Activated naive CD8-positive, alpha-beta T cell treated with anti-CD3 and anti-CD28 coated beads for 36 hours (primary cell): Measurements from ENCODE around the gene CC2D1A. TPM values are rescaled to one million over a fixed set of nuclear protein-coding genes. Genes with fewer than 3 reads are reported as not detected.

ENCODE experiments used
- DNase-seq: peaks from one replicate; pipeline ENCODE4 v3.0.0; 2021
- H3K27ac Mint-ChIP-seq: one replicate; pipeline ENCODE4 v1.8.0; 2022; ENCODE audit warnings: mild to moderate bottlenecking, moderate library complexity, mixed read lengths
- H3K27me3 Mint-ChIP-seq: one replicate; pipeline ENCODE4 v1.8.0; 2022; ENCODE audit warnings: mild to moderate bottlenecking, mixed read lengths
- H3K36me3 Mint-ChIP-seq: one replicate; pipeline ENCODE4 v1.8.0; 2021; ENCODE audit warnings: mild to moderate bottlenecking, mixed read lengths
- H3K4me1 Mint-ChIP-seq: one replicate; pipeline ENCODE4 v1.8.0; 2021; ENCODE audit warnings: mixed read lengths
- H3K4me3 Mint-ChIP-seq: one replicate; pipeline ENCODE4 v1.8.0; 2022; ENCODE audit warnings: mild to moderate bottlenecking, moderate library complexity, mixed read lengths
- H3K9me3 Mint-ChIP-seq: one replicate; pipeline ENCODE4 v1.8.0; 2022; ENCODE audit warnings: mixed read lengths
- total RNA-seq, 2 experiments: library from RNA; stranded (reverse); gene quantifications; one replicate each; pipeline ENCODE4 v1.2.3, GENCODE V29; 2021

The CC2D1A gene
- 10 to 100 TPM; 24.4 to 25.0 TPM for total RNA-seq

- peak within 1 kb of the TSS; percentile 91 for H3K27ac Mint-ChIP-seq
- H3K4me1 Mint-ChIP-seq, result peaks cover 15% of the 10 kb centered on the region
- H3K27me3 Mint-ChIP-seq, result no peaks in the 10 kb centered on the region
- peaks cover 8% of the 10 kb centered on the region for H3K36me3 Mint-ChIP-seq
- DNase-seq, result peak; percentile 98
- peak within 1 kb of the TSS; percentile 83 for H3K4me3 Mint-ChIP-seq
- peaks cover 3% of the 10 kb centered on the region for H3K9me3 Mint-ChIP-seq
Measured at GRCh38 chr19:13905634-13906520, at the start of gene CC2D1A, which contains the start of gene BRME1. TSS of gene CC2D1A (plus strand) at chr19:13906201. CDS start at chr19:13906442, 241 bp downstream. TSS of gene BRME1 (minus strand) at chr19:13906117. CDS start at chr19:13904892, 1,225 bp downstream.

GRCh38 chr19:13856497-13856896 is 49.5 kb upstream of the CC2D1A start:
- Mint-ChIP-seq H3K36me3 (no peaks in the 10 kb centered on the region), H3K4me3 (no peak overlapping the region), H3K9me3 (no peaks in the 10 kb centered on the region), H3K27me3 (no peaks in the 10 kb centered on the region), H3K27ac (no peak overlapping the region), H3K4me1 (peaks cover 18% of the 10 kb centered on the region)
- DNase-seq, result no peak

DNA sequence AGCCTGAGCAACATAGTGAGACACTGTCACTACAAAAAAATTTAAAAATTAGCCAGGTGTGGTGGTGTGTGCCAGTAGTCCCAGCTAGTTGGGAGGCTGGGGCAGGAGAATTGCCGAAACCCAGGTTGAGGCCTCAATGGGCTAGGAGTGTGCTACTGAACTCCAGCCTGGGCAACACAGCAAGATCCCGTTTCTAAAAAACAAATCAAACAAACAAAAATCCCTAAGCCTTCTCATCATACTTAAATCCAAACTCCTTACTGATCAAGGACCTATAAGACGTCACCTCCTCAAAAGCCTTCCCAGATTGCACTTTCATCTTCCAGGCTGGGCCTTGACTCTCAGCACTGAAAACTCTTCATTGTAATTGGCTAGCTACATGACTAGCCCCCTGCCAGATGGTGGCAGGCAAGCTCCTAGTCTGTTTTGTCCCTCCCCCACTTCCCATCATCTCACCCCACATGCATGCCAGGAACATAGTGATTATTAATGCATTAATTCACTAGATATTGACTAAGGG is 46.6 kb upstream of the CC2D1A start:
- no peak overlapping the region for H3K4me3 Mint-ChIP-seq

DNA sequence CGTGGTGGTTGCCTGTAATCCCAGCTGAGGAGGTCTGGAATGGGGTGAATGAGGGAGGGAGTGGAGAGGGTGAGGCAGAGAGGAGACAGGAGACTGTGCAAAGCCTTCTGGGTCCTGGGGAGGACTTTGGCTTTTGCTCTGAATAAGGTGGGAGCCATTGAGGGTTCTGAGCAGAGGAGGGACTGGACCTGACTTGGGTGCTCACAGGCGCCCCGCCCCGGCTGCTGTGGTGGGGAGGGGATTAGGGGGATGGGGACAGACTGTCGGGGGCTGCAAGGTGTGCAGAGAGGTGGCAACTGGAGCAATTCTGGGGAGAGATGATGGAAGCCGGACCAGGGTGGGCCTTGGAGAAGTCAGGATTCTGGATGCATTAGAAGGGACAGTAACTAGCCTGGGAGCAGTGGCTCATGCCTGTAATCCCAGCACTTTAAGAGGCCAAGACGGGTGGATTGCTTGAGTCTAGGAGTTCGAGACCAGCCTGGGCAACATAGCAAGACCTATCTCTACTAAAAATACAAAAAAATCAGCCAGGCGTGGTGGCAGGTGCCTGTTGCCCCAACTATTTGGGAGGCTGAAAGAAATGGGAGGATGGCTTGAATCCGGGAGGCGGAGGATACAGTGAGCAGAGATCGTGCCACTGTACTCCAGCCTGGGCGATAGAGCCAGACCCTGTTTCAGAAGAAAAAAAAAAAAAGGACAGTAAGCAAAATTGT is 45.2 kb upstream of the CC2D1A start:
- Mint-ChIP-seq H3K27me3 (peaks cover 14% of the 10 kb centered on the region), H3K36me3 (no peaks in the 10 kb centered on the region), H3K4me1 (peaks cover 37% of the 10 kb centered on the region), H3K9me3 (no peaks in the 10 kb centered on the region), H3K27ac (peak overlapping the region; percentile 97), H3K4me3 (peak overlapping the region; percentile 95)
- DNase-seq, result no peak

More for the DNA sequence above, 46.6 kb upstream of the CC2D1A start:
- H3K4me1 Mint-ChIP-seq, result peaks cover 35% of the 10 kb centered on the region
- H3K27me3 Mint-ChIP-seq, result peaks cover 10% of the 10 kb centered on the region
- H3K27ac Mint-ChIP-seq, result no peak overlapping the region
- H3K36me3 Mint-ChIP-seq, result no peaks in the 10 kb centered on the region
- H3K9me3 Mint-ChIP-seq, result no peaks in the 10 kb centered on the region
- DNase-seq, result no peak

DNA sequence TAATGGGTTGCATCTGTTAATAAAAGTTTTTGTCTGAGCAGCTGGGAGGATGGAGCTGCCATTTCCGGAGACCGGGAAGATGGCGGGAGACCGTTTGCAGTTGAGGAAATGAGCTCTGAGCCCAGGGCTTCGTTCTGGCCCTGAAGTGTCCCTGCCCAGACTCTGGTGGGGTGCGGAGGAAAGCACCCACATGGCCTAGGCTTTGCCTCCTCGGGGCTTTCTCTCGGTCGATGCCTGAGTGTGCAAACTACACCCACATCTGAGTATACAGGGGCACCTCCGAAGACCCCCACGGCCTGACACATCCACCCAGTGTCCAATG is 44.6 kb upstream of the CC2D1A start:
- Mint-ChIP-seq H3K4me3 (peak overlapping the region; percentile 95), H3K27ac (peak overlapping the region; percentile 97), H3K4me1 (peaks cover 40% of the 10 kb centered on the region), H3K36me3 (no peaks in the 10 kb centered on the region), H3K27me3 (peaks cover 18% of the 10 kb centered on the region), H3K9me3 (no peaks in the 10 kb centered on the region)
- DNase-seq, result no peak

DNA sequence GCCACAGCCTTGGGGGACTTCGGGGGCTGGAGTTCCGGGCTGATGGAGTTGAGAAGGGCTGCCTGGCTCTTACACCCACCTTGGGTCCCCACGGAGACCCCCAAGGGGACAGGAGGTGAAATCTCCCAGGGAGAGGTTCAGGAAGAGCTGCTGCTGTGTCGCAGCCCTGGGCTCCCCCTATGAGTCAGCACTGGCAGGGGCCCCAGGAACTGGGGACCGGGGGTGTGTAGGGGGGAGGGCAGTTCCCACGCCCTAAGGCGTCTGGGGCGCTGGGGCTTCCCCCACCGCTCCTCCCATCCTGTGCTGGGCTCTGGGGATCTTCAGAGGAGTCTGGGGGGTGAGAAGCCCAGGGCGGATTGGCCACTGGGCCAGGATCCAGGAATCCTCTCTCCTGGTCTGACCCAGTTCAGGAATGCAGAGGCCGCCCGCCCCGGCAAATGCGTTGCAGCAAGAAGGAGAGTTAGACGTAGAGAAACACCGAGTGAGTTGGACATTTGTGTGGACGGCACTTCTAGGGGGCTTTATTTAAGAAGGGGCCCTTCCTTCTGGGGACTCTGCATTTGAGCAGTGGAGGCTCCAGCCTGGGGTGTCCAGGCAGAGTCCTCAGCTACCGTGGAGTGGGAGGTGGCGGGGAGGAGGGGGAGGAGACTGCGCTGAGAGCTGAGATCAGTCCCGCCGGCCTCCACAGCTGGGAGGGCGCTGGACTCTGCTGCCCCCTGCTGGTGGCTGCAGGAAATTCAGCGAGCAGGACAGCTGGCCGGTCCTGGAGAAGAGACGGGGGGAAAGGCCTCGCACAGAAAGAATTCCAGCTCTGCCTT is 44.1 kb upstream of the CC2D1A start:
- peaks cover 24% of the 10 kb centered on the region for H3K27me3 Mint-ChIP-seq
- H3K4me1 Mint-ChIP-seq, result peaks cover 40% of the 10 kb centered on the region
- peak; percentile 87 for DNase-seq
- H3K9me3 Mint-ChIP-seq, result no peaks in the 10 kb centered on the region
- H3K27ac Mint-ChIP-seq, result peak overlapping the region; percentile 97
- H3K36me3 Mint-ChIP-seq, result no peaks in the 10 kb centered on the region
- peak overlapping the region; percentile 95 for H3K4me3 Mint-ChIP-seq

DNA sequence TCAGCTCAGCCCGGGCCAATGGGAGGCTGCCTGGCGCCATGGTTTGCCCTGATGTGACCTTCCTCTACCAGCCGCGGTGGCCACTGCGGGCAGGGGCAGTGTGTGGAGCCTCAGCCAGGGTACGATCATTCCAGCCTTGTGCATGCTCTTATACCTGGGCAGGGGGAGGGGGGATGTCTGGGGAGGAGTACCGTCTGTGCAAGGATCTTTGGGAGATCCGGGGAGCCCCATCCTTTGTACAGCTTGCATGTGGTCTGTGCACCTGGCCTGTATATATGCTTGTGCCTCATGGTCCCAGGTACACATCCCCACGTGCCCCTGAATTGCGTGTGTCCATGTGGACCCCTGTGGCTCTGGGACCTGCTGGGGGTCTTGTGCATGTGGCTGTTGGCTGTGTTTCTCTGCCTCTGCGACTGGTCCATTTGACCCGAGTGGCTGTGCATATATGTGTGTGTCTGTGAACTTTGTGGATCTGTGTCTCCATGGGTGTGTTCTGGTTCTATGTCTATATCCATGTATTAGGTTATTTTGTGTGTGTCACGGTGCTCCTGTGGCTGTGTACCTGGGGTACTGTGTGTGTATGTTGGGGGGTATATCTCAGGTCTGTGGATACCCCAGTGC is 41.8 kb upstream of the CC2D1A start:
- peak overlapping the region; percentile 64 for H3K4me3 Mint-ChIP-seq
- H3K27me3 Mint-ChIP-seq, result peaks cover 29% of the 10 kb centered on the region
- H3K4me1 Mint-ChIP-seq, result peaks cover 44% of the 10 kb centered on the region
- H3K9me3 Mint-ChIP-seq, result no peaks in the 10 kb centered on the region
- no peak for DNase-seq
- H3K36me3 Mint-ChIP-seq, result no peaks in the 10 kb centered on the region
- no peak overlapping the region for H3K27ac Mint-ChIP-seq

DNA sequence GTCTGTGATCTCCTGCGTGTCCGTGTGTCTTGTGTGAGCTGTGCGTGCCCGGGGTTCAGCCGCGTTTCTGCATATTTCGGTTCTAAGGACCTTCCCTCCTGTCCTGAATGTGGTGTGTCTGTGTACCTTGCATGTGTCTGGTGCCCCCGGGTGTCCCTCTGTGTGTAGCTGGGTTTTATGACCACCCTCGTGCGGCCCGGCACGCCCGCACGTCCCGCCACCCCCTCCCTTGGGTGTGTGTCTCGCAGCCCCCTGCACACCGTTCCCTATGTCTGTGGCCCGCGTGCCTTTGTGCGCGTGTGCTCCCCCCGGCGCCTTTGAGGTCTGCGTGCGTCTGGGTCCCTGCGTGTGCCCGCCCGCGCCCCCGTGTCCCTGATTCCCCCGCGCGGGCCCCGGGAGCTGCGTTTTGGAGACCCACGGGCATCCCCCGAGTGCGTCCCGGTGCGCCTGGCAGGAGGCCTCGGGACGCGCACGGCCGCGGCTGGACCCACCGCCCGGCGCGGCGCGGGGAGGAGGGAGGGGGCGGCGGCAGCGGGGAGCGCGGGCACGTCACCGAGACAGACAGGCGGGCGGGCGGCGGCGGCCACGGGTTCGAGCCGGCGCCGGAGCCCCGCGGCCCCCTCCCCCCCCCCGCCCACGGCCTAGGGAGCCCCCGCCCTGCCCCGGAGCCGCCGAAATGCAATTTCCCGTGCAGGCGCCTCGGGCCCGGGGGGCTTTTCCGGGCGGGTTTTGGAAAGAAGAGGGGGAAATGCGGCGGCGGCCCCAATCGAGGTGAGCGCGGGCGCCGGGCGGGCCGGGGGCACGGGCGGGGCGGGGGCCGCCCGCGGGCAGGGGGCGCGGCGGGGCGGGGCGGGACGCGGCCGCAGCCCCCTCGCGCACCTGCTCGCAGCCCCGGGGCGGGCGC is 41.1 kb upstream of the CC2D1A start:
- H3K9me3 Mint-ChIP-seq, result no peaks in the 10 kb centered on the region
- H3K4me1 Mint-ChIP-seq, result peaks cover 41% of the 10 kb centered on the region
- peak overlapping the region; percentile 64 for H3K4me3 Mint-ChIP-seq
- no peak for DNase-seq
- H3K27ac Mint-ChIP-seq, result no peak overlapping the region
- peaks cover 29% of the 10 kb centered on the region for H3K27me3 Mint-ChIP-seq
- H3K36me3 Mint-ChIP-seq, result no peaks in the 10 kb centered on the region

GRCh38 chr19:13865571-13866462 is 40.2 kb upstream of the CC2D1A start:
- no peaks in the 10 kb centered on the region for H3K36me3 Mint-ChIP-seq
- H3K27me3 Mint-ChIP-seq, result peaks cover 30% of the 10 kb centered on the region
- DNase-seq, result no peak
- no peaks in the 10 kb centered on the region for H3K9me3 Mint-ChIP-seq
- no peak overlapping the region for H3K27ac Mint-ChIP-seq
- H3K4me1 Mint-ChIP-seq, result peaks cover 37% of the 10 kb centered on the region
- peak overlapping the region; percentile 57 for H3K4me3 Mint-ChIP-seq

DNA sequence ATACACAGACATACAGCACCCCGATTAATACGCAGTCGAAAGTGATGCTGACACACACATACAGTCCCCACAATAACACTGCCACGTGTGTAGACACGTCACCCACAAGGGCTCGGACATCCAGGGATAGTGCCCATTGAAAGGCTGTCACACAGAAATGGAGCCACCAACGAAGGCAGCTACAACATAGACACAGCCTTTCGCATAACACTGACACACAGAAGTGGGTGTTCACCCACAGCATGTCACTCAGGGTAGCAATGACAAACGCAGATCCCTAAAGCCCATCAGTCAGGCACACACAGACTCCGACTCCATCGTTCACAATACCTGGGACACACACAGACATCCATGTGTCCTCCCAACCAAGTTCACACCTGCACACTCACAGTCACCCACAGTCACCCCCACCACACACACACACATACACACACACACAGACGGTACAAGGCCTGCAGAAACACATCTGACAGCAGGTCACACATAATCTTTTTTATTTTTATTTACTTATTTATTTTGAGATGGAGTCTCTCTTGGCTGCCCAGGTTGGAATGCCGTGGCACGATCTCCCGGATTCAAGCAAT is 39.4 kb upstream of the CC2D1A start:
- no peak for DNase-seq
- Mint-ChIP-seq H3K4me3 (peak overlapping the region; percentile 57), H3K27me3 (peaks cover 33% of the 10 kb centered on the region), H3K9me3 (no peaks in the 10 kb centered on the region), H3K27ac (no peak overlapping the region), H3K4me1 (peaks cover 31% of the 10 kb centered on the region), H3K36me3 (no peaks in the 10 kb centered on the region)

DNA sequence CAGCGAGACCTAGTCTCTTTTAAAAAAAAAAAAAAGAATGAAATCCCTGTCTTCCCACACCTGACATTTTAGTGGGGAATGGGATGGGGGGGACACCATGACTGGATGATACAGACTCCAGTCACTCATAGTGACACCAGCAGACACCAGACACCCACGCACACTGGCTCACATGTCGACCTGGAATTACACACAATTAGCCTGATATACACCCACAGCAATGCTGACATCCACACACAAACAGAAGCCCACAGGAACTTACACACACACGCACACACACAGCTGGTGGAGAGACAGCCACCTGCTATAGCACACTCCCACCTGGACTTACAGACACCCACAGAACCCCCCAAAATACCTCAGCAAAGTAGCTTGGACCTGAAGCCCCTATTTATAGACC is 37.3 kb upstream of the CC2D1A start:
- Mint-ChIP-seq H3K27me3 (peaks cover 37% of the 10 kb centered on the region), H3K4me3 (no peak overlapping the region), H3K9me3 (no peaks in the 10 kb centered on the region), H3K36me3 (no peaks in the 10 kb centered on the region), H3K27ac (no peak overlapping the region), H3K4me1 (peaks cover 24% of the 10 kb centered on the region)
- no peak for DNase-seq

- Mint-ChIP-seq H3K27me3 (peaks cover 33% of the 10 kb centered on the region), H3K27ac (no peak overlapping the region), H3K4me1 (peaks cover 21% of the 10 kb centered on the region), H3K9me3 (no peaks in the 10 kb centered on the region), H3K4me3 (no peak overlapping the region), H3K36me3 (no peaks in the 10 kb centered on the region)
- no peak for DNase-seq
Measured at GRCh38 chr19:13869281-13869680, 36.7 kb upstream of the CC2D1A start.
